ENCODE measurements around the gene APOA4. TPM values are rescaled to one million over a fixed set of nuclear protein-coding genes. Genes with fewer than 3 reads are reported as not detected.

APOA4 gene
- total and polyA plus RNA-seq, 2 of the 13 experiments (the other 11 are each of a cell fraction or from before 2014, with no cell fraction given), result 3.8 to 7.2 TPM

DNA sequence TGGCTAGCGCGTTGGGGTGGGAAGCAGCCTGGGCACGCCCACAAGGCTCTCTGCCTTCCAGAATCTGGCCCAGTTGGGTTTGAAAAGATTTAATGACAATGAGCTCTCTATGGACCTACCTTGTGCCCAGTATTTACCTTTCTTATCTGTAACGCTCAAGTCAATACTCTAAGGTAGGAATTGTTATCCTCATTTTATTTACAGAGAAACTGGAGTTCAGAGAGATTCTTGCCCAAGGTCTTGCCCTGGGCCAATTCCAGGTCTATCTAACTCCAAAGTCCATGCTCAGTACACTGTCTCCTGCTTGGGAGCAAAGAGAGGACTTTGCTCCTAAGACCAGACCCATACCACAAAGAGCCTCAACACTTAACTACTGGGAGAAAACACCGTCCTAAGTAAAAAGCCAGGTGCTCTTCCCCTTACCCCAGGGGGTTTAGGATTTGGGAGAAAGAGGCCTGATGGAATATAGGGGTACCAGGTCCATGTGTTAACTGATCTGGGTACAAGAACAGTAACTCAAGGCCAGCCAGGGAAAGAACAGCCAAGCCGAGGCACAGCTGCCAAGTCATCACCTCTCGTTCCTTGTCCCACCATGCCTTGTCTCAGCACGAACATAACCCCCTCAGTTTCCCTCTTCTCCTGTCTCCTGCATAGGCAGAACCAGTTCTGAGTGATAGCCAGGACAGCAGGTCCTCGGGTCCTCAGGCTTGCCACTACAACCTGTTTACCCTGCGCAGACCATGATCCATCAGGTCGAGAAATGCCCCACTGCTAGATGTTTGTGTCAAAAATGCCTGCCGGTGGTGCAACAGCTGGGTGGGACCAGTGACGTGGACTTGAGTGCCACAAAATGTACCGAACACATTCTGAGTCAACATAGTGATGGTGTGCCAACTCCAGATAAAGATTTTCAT is 14.6 kb downstream of the APOA4 start (continued):
- TF ChIP-seq PRDM10 (CRISPR knock-in tag; IDR thresholded peaks at IDR 0.05; ENCODE audit: low read depth), result peak; percentile 67; the same call in 1 of the 2 replicates
- TF ChIP-seq ZNF737 (CRISPR knock-in tag; IDR thresholded peaks at IDR 0.05; ENCODE audit: borderline replicate concordance), result 0 out of 2 replicates have a peak, but pooled peaks have one; percentile 35
- TF ChIP-seq ZNF530 (CRISPR knock-in tag; IDR thresholded peaks at IDR 0.05; ENCODE audit: low read depth), result no peak
- no peak for TF ChIP-seq GABPA (IDR thresholded peaks at IDR 0.05; ENCODE audit: low read depth, low read length)
- peak; percentile 59; the same call in 1 of the 2 replicates for TF ChIP-seq GABPA (CRISPR knock-in tag; IDR thresholded peaks at IDR 0.05; ENCODE audit: low read depth)
- no peak for TF ChIP-seq ZNF234 (CRISPR knock-in tag; conservative IDR thresholded peaks at IDR 0.05)
- TF ChIP-seq TARDBP (CRISPR knock-in tag; IDR thresholded peaks at IDR 0.05), result peak; percentile 91
- TF ChIP-seq ISX (CRISPR knock-in tag; conservative IDR thresholded peaks at IDR 0.05), result no peak
- peak; percentile 74 for TF ChIP-seq POLR2AphosphoS5 (IDR thresholded peaks at IDR 0.05; ENCODE audit: low read depth, low read length)
- no peak for TF ChIP-seq SRSF9 (IDR thresholded peaks at IDR 0.05; ENCODE audit: borderline replicate concordance, insufficient read depth, low read depth, low read length, poor library complexity, severe bottlenecking)
- TF ChIP-seq ZNF589 (CRISPR knock-in tag; conservative IDR thresholded peaks at IDR 0.05), result no peak
- peak; percentile 92; the same call in 1 of the 2 replicates for TF ChIP-seq ZNF510 (CRISPR knock-in tag; IDR thresholded peaks at IDR 0.05; ENCODE audit: low read depth)
- TF ChIP-seq, protein P1, sequence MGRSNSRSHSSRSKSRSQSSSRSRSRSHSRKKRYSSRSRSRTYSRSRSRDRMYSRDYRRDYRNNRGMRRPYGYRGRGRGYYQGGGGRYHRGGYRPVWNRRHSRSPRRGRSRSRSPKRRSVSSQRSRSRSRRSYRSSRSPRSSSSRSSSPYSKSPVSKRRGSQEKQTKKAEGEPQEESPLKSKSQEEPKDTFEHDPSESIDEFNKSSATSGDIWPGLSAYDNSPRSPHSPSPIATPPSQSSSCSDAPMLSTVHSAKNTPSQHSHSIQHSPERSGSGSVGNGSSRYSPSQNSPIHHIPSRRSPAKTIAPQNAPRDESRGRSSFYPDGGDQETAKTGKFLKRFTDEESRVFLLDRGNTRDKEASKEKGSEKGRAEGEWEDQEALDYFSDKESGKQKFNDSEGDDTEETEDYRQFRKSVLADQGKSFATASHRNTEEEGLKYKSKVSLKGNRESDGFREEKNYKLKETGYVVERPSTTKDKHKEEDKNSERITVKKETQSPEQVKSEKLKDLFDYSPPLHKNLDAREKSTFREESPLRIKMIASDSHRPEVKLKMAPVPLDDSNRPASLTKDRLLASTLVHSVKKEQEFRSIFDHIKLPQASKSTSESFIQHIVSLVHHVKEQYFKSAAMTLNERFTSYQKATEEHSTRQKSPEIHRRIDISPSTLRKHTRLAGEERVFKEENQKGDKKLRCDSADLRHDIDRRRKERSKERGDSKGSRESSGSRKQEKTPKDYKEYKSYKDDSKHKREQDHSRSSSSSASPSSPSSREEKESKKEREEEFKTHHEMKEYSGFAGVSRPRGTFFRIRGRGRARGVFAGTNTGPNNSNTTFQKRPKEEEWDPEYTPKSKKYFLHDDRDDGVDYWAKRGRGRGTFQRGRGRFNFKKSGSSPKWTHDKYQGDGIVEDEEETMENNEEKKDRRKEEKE (IDR thresholded peaks at IDR 0.05), result no peak
- TF ChIP-seq ZNF879 (CRISPR knock-in tag; IDR thresholded peaks at IDR 0.05), result no peak
- no peak for TF ChIP-seq ZNF841 (CRISPR knock-in tag; IDR thresholded peaks at IDR 0.05; ENCODE audit: borderline replicate concordance)
- TF ChIP-seq CEBPG (CRISPR knock-in tag; IDR thresholded peaks at IDR 0.05), result peak; percentile 94
- peak; percentile 90 for TF ChIP-seq ONECUT2 (CRISPR knock-in tag; IDR thresholded peaks at IDR 0.05)
- TF ChIP-seq GLI4 (CRISPR knock-in tag; IDR thresholded peaks at IDR 0.05; ENCODE audit: borderline replicate concordance), result no peak
- TF ChIP-seq ZNF180 (CRISPR knock-in tag; IDR thresholded peaks at IDR 0.05; ENCODE audit: borderline replicate concordance, low read depth), result no peak
- TF ChIP-seq, protein P2, sequence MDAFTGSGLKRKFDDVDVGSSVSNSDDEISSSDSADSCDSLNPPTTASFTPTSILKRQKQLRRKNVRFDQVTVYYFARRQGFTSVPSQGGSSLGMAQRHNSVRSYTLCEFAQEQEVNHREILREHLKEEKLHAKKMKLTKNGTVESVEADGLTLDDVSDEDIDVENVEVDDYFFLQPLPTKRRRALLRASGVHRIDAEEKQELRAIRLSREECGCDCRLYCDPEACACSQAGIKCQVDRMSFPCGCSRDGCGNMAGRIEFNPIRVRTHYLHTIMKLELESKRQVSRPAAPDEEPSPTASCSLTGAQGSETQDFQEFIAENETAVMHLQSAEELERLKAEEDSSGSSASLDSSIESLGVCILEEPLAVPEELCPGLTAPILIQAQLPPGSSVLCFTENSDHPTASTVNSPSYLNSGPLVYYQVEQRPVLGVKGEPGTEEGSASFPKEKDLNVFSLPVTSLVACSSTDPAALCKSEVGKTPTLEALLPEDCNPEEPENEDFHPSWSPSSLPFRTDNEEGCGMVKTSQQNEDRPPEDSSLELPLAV (CRISPR knock-in tag; conservative IDR thresholded peaks at IDR 0.05; ENCODE audit: low read depth), result no peak

Data from HepG2 (cell line).